Activated CD8-positive, alpha-beta T cell treated with anti-CD3 and anti-CD28 coated beads for 36 hours (primary cell): Measurements from ENCODE around the gene HSPA12B. TPM values are rescaled to one million over a fixed set of nuclear protein-coding genes. Genes with fewer than 3 reads are reported as not detected.

Experiments used
- ATAC-seq: fragments of 200-7000 bp; cut with Tn5 transposase; one replicate; pipeline ENCODE4 v1.10.0; 2021; ENCODE audit warnings: mild to moderate bottlenecking, moderate library complexity
- CTCF ChIA-PET: fragments of 350-600 bp; sonication (Branson Sonifier 250); formaldehyde crosslinking; loops from one replicate; lab custom pipeline; 2021; ENCODE audit warnings: antibody characterized with exemption; lab: Charles Lee
- POLR2A ChIA-PET: fragments of 350-600 bp; sonication (Branson Sonifier 250); formaldehyde crosslinking; loops from one replicate; lab custom pipeline; 2021; ENCODE audit warnings: antibody characterized with exemption; lab: Charles Lee
- DNase-seq: peaks from one replicate; pipeline ENCODE4 v3.0.0-alpha.2; 2020
- H3K27ac Mint-ChIP-seq: one replicate; pipeline ENCODE4 v1.8.0; 2021; ENCODE audit warnings: mild to moderate bottlenecking, mixed read lengths
- H3K27me3 Mint-ChIP-seq: one replicate; pipeline ENCODE4 v1.8.0; 2021; ENCODE audit warnings: mixed read lengths
- H3K36me3 Mint-ChIP-seq: one replicate; pipeline ENCODE4 v1.8.0; 2021; ENCODE audit warnings: low read depth, mixed read lengths
- H3K4me1 Mint-ChIP-seq: one replicate; pipeline ENCODE4 v1.8.0; 2021; ENCODE audit warnings: low read depth, mixed read lengths
- H3K4me3 Mint-ChIP-seq: one replicate; pipeline ENCODE4 v1.8.0; 2021; ENCODE audit warnings: mild to moderate bottlenecking, moderate library complexity, mixed read lengths
- H3K9me3 Mint-ChIP-seq: one replicate; pipeline ENCODE4 v1.8.0; 2021; ENCODE audit warnings: mixed read lengths
- CTCF ChIP-seq: fragments of 200-600 bp; IDR thresholded peaks from one replicate; pipeline ENCODE4 v1.8.0; 2022; ENCODE audit warnings: antibody characterized with exemption, mild to moderate bottlenecking
- intact Hi-C: fragments of 100-400 bp; cut with micrococcal nuclease; formaldehyde crosslinking; loops from one replicate; pipeline ENCODE4 v1.10.0; 2022
- total RNA-seq, 2 experiments: library from RNA; stranded (reverse); gene quantifications; one replicate each; pipeline ENCODE4 v1.2.3, GENCODE V29; 2021

The HSPA12B gene
- total RNA-seq, 2 experiments from 2014 or later, result not detected

GRCh38 chr20:3759316-3759823, 26.9 kb downstream of the HSPA12B start:
- Mint-ChIP-seq H3K4me3 (no peak overlapping the region), H3K9me3 (no peaks in the 10 kb centered on the region), H3K36me3 (peaks cover 12% of the 10 kb centered on the region), H3K27me3 (no peaks in the 10 kb centered on the region), H3K27ac (no peak overlapping the region), H3K4me1 (no peaks in the 10 kb centered on the region)
- POLR2A ChIA-PET, result interaction anchor here (1.9 kb wide), 1 partner anchor 61 kb away, joined by 5 read pairs; the partner anchor contains the start of gene AP5S1
- CTCF ChIA-PET, result interaction anchor here (0.7 kb wide), 1 partner anchor 8 kb away, joined by 3 read pairs; the partner anchor contains the start of gene ADISSP
- DNase-seq (no peak), ATAC-seq (no peak)
- no peak for TF ChIP-seq CTCF
- intact Hi-C loops, result no loop called here

GRCh38 chr20:3759884-3760283, 27.4 kb downstream of the HSPA12B start:
- intact Hi-C loops, result no loop called here
- ChIA-PET CTCF (interaction anchor here (0.9 kb wide), 1 partner anchor 9 kb away, joined by 3 read pairs; no protein-coding TSS in a partner anchor), POLR2A (interaction anchor here (1.9 kb wide), 1 partner anchor 61 kb away, joined by 5 read pairs; the partner anchor contains the start of gene AP5S1)
- Mint-ChIP-seq H3K9me3 (no peaks in the 10 kb centered on the region), H3K27ac (no peak overlapping the region), H3K4me3 (no peak overlapping the region), H3K36me3 (peaks cover 12% of the 10 kb centered on the region), H3K4me1 (no peaks in the 10 kb centered on the region), H3K27me3 (no peaks in the 10 kb centered on the region)
- ATAC-seq (no peak), DNase-seq (no peak)
- no peak for TF ChIP-seq CTCF

GRCh38 chr20:3760655-3761348, 28.3 kb downstream of the HSPA12B start:
- ChIA-PET CTCF (interaction anchor here (0.9 kb wide), 1 partner anchor 8 kb away, joined by 3 read pairs; no protein-coding TSS in a partner anchor), POLR2A (interaction anchor here (1.9 kb wide), 1 partner anchor 60 kb away, joined by 5 read pairs; the partner anchor contains the start of gene AP5S1)
- peaks cover 12% of the 10 kb centered on the region for H3K36me3 Mint-ChIP-seq
- ATAC-seq (no peak), DNase-seq (no peak)
- no peak for TF ChIP-seq CTCF
- H3K4me1 Mint-ChIP-seq, result peaks cover 1% of the 10 kb centered on the region
- no peaks in the 10 kb centered on the region for H3K9me3 Mint-ChIP-seq
- intact Hi-C loops, result no loop called here
- no peak overlapping the region for H3K4me3 Mint-ChIP-seq
- H3K27ac Mint-ChIP-seq, result no peak overlapping the region
- H3K27me3 Mint-ChIP-seq, result no peaks in the 10 kb centered on the region

GRCh38 chr20:3763671-3764601, 31.5 kb downstream of the HSPA12B start:
- no peak overlapping the region for H3K4me3 Mint-ChIP-seq

More at GRCh38 chr20:3763671-3764601, 31.5 kb downstream of the HSPA12B start:
- ChIA-PET CTCF (interaction anchor here (1.6 to 1.8 kb wide), 2 partner anchors 11 to 88 kb away, joined by 3 to 5 read pairs; no protein-coding TSS in a partner anchor), POLR2A (interaction anchor here (0.8 to 1.1 kb wide), 2 partner anchors 9 to 13 kb away, joined by 3 to 6 read pairs; no protein-coding TSS in a partner anchor)
- Mint-ChIP-seq H3K27me3 (no peaks in the 10 kb centered on the region), H3K27ac (no peak overlapping the region), H3K4me1 (peaks cover 20% of the 10 kb centered on the region), H3K36me3 (no peaks in the 10 kb centered on the region), H3K9me3 (no peaks in the 10 kb centered on the region)
- intact Hi-C loops, result no loop called here
- DNase-seq, result no peak
- no peak for TF ChIP-seq CTCF
- ATAC-seq, result no peak
